Breast epithelium (tissue), 4 donors: ENCODE data around the gene ABI3BP. TPM values are rescaled to one million over a fixed set of nuclear protein-coding genes. Genes with fewer than 3 reads are reported as not detected.
A peak's percentile ranks its signal among the peaks of the same experiment; 100 is the strongest.

ENCODE experiments used
- DNase-seq, 2 donors: peaks; one replicate each; pipeline ENCODE4 v3.0.0-alpha.2; 2019; ENCODE audit warnings: low spot score in 2 of 2
- H3K27ac ChIP-seq, 2 donors: fragments of 200-600 bp; sonication (generic) in 1 of 2; one replicate each; pipeline ENCODE4 v1.5.1; 2016 to 2019; ENCODE audit warnings: mild to moderate bottlenecking in 1 of 2
- H3K27me3 ChIP-seq, 2 donors: fragments of 200-600 bp; sonication (generic) in 1 of 2; one replicate each; pipeline versions ENCODE4 v1.5.1 to v1.6.0; 2017 to 2019; ENCODE audit warnings: control low read depth in 1 of 2, mild to moderate bottlenecking in 1 of 2
- H3K36me3 ChIP-seq: fragments of 200-600 bp; one replicate; pipeline ENCODE4 v1.5.1; 2019
- H3K4me1 ChIP-seq, 2 donors: fragments of 200-600 bp; sonication (generic); one replicate each; pipeline ENCODE4 v1.5.1; 2016 to 2019; ENCODE audit warnings: control low read depth in 1 of 2
- H3K4me3 ChIP-seq, 3 donors: fragments of 200-600 bp; sonication (generic); 1 replicate in 2 of 3; 2 replicates in 1 of 3; pipeline ENCODE4 v1.5.1; 2016 to 2019; ENCODE audit warnings: mild to moderate bottlenecking in 3 of 3, moderate library complexity in 2 of 3
- H3K9me3 ChIP-seq, 2 donors: fragments of 200-600 bp; sonication (generic) in 1 of 2; one replicate each; pipeline ENCODE4 v1.5.1; 2016 to 2019; ENCODE audit warnings: control low read depth in 1 of 2
- CTCF ChIP-seq, 3 donors: fragments of 450-650 bp; IDR thresholded peaks; one replicate each; pipeline ENCODE4 v1.5.1; 2016 to 2017; ENCODE audit warnings: antibody characterized with exemption in 3 of 3, mild to moderate bottlenecking in 3 of 3, moderate library complexity in 3 of 3
- POLR2A ChIP-seq: fragments of 450-650 bp; IDR thresholded peaks from one replicate; pipeline ENCODE4 v1.6.1; 2016; ENCODE audit warnings: antibody characterized with exemption, mild to moderate bottlenecking, moderate library complexity
- POLR2AphosphoS5 ChIP-seq, 3 donors: sonication (generic); formaldehyde crosslinking; IDR thresholded peaks; one replicate each; pipeline ENCODE4 v1.6.1; 2017; ENCODE audit warnings: antibody characterized with exemption in 3 of 3
- intact Hi-C: fragments of 100-400 bp; cut with DNase I; formaldehyde crosslinking; loops from one replicate; pipeline ENCODE4 v1.15.1; 2023; ENCODE audit warnings: low total_unique reads
- total RNA-seq, 3 donors: library from RNA; depleted of rRNA; stranded (reverse); fragments of >200 nt; gene quantifications; one replicate each; pipeline ENCODE4 v1.1.0, GENCODE V29; 2016

The ABI3BP gene
- total RNA-seq, 3 donors from 2014 or later = 17.4 to 170 (median 41.1) TPM

DNA sequence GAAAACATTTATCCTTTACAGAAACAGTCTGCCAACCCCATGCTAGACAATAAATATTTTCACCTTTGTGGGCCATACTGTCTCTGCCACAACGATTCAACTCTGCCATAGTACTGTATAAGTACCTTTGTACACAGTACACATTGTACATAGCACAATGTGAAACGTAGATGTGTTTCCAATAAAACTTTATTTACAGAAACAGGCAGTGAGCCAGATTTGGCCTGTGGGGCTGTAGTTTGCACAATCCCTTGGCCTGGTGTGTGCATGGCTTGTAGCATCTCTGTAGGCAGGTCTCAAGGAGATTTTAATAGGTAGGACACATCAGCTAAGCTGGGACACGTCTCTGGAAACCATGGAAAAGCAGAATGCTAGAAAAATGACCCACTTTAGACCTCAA lies 209.6 kb downstream of the ABI3BP start:
- H3K36me3 ChIP-seq = no peaks in the 10 kb centered on the region
- peaks cover 5 to 16% of the 10 kb centered on the region in 2 donors for H3K9me3 ChIP-seq
- no peak for TF ChIP-seq POLR2A
- TF ChIP-seq POLR2AphosphoS5 (IDR thresholded peaks at IDR 0.05) = no peak
- no peak for TF ChIP-seq CTCF (IDR thresholded peaks at IDR 0.05)
- H3K4me1 ChIP-seq = no peaks in the 10 kb centered on the region
- H3K4me3 ChIP-seq = no peak overlapping the region
- DNase-seq = no peak
- intact Hi-C loops = no loop called here
- no peaks in the 10 kb centered on the region for H3K27me3 ChIP-seq
- H3K27ac ChIP-seq = no peak overlapping the region

DNA sequence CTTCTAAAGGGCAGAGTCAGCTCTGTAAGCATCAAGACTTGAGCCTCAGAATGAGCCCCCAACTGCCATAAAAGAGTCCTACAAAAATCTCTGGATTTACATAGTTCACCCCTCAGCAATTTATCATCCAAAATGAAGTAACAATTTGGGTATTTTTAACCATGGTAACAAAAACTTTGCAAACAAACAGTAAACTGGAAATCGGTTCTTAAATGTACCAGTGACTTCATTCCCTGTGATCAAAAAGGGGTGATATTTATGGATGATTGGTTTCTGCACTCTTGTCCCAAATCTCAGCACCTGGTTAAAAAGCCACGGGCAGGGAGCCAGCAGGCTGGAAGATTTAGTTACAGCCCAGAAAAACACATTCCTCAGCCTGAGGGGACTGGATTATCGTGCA lies 210.3 kb downstream of the ABI3BP start:
- peaks cover 5 to 16% of the 10 kb centered on the region in 2 donors for H3K9me3 ChIP-seq
- TF ChIP-seq POLR2A (no peak), CTCF (IDR thresholded peaks at IDR 0.05) (no peak), POLR2AphosphoS5 (IDR thresholded peaks at IDR 0.05) (no peak)
- H3K4me3 ChIP-seq = no peak overlapping the region
- DNase-seq = no peak
- no peaks in the 10 kb centered on the region for H3K27me3 ChIP-seq
- intact Hi-C loops = no loop called here
- H3K4me1 ChIP-seq = no peaks in the 10 kb centered on the region
- H3K27ac ChIP-seq = peak overlapping the region in 1 of 2 donors; percentile 28
- no peaks in the 10 kb centered on the region for H3K36me3 ChIP-seq

DNA sequence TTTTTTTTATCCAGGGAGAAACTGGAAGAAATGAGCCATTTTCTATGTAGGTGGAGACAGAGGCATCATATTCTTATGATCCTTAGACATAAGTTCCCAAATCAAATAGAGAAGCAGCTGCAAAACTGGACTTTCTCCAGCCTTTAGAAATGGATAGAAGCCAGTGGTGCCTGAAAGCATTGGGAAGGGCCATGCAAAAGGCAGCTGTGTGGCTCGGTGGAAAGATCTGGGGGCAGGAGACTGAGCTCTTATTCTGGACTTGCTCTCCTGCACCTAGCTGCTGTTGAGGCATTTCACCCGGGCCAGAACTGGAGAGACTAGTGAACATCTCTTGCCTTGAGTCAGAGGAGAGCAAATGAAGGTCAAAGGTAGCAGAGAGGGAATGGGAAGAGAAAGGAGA lies 210.9 kb downstream of the ABI3BP start:
- intact Hi-C loops = no loop called here
- no peaks in the 10 kb centered on the region for H3K4me1 ChIP-seq
- no peak for DNase-seq
- no peak overlapping the region for H3K4me3 ChIP-seq
- no peak overlapping the region for H3K27ac ChIP-seq
- H3K36me3 ChIP-seq = no peaks in the 10 kb centered on the region
- H3K27me3 ChIP-seq = no peaks in the 10 kb centered on the region
- H3K9me3 ChIP-seq = peaks cover 5 to 16% of the 10 kb centered on the region in 2 donors
- TF ChIP-seq POLR2A (no peak), CTCF (IDR thresholded peaks at IDR 0.05) (no peak), POLR2AphosphoS5 (IDR thresholded peaks at IDR 0.05) (no peak)

- H3K36me3 ChIP-seq = no peaks in the 10 kb centered on the region
- H3K27ac ChIP-seq = no peak overlapping the region
- no peaks in the 10 kb centered on the region for H3K27me3 ChIP-seq
- H3K4me1 ChIP-seq = no peaks in the 10 kb centered on the region
- no peak for DNase-seq
- intact Hi-C loops = no loop called here
- peaks cover 5 to 12% of the 10 kb centered on the region in 2 donors for H3K9me3 ChIP-seq
- H3K4me3 ChIP-seq = no peak overlapping the region
- TF ChIP-seq POLR2AphosphoS5 (IDR thresholded peaks at IDR 0.05) (no peak), CTCF (IDR thresholded peaks at IDR 0.05) (no peak), POLR2A (no peak)
These were observed 211.9 kb downstream of the ABI3BP start for GRCh38 chr3:100781301-100781700.

DNA sequence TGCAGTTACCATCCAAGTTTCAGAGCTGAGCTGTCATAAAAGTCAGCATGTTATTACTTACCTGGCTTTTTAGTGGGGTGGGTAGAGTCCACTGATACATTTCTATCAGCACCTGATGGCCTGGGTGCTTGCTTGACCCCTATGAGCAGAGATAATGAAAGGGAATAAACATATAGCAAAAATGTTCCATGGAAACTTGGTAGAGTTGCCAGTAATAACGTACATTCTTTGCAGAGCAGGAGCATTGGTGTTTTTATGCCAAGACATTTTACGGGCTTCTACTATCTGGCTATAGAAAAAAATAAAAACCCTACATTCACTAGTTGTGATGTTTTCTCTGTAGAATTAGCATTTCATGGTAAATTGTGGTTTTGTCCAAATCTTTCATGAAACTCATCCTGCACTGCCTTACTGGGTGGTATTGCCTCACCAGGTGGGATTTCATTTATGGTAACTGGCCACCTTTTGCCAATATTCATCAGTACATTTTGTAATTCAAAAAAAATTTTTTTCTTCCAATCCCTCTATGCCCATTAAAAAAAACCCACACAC lies 213.1 kb downstream of the ABI3BP start:
- no peaks in the 10 kb centered on the region for H3K4me1 ChIP-seq

More for the DNA sequence above, 213.1 kb downstream of the ABI3BP start:
- intact Hi-C loops = no loop called here
- H3K9me3 ChIP-seq = peaks cover 0 to under 1% of the 10 kb centered on the region in 2 donors
- no peak overlapping the region for H3K4me3 ChIP-seq
- H3K27ac ChIP-seq = no peak overlapping the region
- no peaks in the 10 kb centered on the region for H3K36me3 ChIP-seq
- no peak for TF ChIP-seq POLR2A
- TF ChIP-seq CTCF (IDR thresholded peaks at IDR 0.05) = no peak
- no peak for TF ChIP-seq POLR2AphosphoS5 (IDR thresholded peaks at IDR 0.05)
- DNase-seq = no peak
- no peaks in the 10 kb centered on the region for H3K27me3 ChIP-seq
